ENCODE results near the gene BRF1.

Gene BRF1

DNA sequence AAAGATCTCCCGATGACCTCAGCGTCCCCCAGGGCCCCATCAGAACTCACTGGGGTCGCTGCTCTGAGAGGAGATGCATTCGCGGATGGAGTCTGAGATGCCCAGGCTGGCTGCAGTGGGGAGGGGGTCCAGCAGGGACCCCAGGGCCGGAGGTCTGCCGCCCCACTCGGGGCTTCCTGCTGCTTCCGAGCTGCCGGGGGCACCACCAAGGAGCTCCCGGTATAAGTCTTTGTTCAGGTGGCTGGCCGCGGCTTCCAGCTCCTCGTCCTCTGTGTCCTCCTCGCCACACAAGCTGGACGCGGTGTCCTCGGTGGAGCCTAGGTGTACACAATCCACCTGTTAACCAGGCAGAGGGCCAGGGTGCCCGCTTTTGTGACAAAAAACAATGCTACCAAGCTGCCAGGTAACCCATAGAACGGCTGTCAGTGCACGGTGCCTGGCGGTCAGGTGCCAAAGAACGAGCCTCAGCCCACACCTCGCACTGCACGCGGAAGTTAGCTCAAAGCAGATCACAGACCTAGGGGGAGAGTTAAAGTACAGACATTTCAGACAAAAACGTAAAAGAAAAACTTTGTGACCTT is 79.1 kb downstream of the BRF1 start:
- Histone ChIP-seq H3K36me3 (ENCODE audit: control insufficient read depth in 5 of 5, insufficient read depth in 5 of 5, low read length in 5 of 5) (peaks cover 0 to 77% (median 65%) of the 10 kb centered on the region in 5 donors), H3K27me3 (ENCODE audit: control insufficient read depth in 5 of 5, insufficient read depth in 4 of 5, low read length in 5 of 5) (no peaks in the 10 kb centered on the region), H3K27ac (ENCODE audit: low read depth, low read length) (peak overlapping the region; percentile 46), H3K9me3 (ENCODE audit: control insufficient read depth in 5 of 5, low read length in 5 of 5) (no peaks in the 10 kb centered on the region), H3K4me1 (ENCODE audit: control insufficient read depth in 5 of 5, insufficient read depth in 5 of 5, low read length in 5 of 5) (peaks cover 1 to 48% (median 28%) of the 10 kb centered on the region in 5 donors), H3K4me3 (ENCODE audit: low read depth in 1 of 5, low read length in 5 of 5) (no peak overlapping the region), H3K9ac (ENCODE audit: low read length in 5 of 5) (no peak overlapping the region)

DNA sequence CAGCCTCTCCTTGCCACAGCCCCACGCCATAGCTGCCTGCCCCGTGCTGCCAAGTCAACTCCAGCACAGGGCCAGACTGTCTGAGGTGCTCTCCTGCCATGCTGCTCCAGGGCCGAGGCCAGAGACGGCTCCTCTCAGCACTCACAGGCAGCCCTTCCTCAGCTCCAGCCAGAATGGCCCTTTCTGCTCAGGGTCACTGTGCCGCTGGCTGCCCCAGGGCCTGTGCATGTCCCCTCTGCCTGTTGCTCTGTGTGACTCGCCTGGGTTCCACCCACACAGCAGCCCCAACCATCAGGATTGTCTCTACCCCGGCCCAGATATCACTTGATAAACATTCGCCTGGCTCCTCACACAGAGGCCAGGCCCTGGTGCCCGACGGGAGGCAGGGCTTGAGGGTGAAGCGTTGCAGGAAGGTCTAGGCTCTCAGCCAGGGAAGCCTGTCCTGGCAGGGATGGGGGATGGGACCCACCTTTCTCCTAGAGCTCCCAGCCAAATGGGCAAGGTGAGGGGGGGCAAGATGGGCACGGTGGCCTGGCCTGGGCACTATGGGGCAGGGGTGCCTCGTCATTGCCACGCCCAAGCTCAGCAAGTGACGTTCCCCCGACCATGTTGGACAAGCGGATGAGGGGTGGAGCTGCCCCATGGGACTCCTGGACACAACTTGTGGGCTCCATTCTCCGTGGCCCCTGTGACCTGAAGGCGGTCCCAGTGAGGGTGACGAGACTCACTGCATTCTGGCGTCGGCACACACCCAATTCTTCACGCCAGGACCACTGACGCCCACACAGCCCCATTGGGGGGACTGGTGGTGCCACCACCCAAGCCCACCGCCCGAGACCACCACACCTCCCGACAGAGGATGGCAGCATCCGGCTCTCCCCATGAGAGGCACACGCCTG is 79.9 kb downstream of the BRF1 start:
- Histone ChIP-seq H3K4me3 (ENCODE audit: low read depth in 1 of 5, low read length in 5 of 5) (no peak overlapping the region), H3K27ac (ENCODE audit: low read depth, low read length) (peak overlapping the region; percentile 46), H3K36me3 (ENCODE audit: control insufficient read depth in 5 of 5, insufficient read depth in 5 of 5, low read length in 5 of 5) (peaks cover 0 to 77% (median 60%) of the 10 kb centered on the region in 5 donors)

DNA sequence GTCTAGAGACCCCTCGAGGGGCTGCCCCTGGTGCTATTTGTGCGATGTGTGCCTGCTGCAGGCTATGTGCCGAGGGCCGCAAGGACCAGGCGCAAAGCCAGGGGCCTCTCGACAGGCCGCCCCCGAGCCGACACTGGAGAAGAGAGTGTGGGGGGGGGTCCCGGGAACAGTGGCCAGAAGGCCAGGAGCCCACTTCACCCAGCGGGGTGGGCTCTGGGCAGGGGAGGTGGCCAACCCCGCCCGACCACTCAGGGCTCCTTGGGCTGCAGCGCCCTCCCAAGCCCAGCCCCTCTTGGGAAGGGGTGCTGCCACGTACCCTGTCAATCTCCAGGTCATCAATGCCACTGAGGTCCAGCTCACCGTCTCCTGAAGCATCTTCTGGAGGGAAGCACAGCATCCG is 81.0 kb downstream of the BRF1 start:
- Histone ChIP-seq H3K27me3 (ENCODE audit: control insufficient read depth in 5 of 5, insufficient read depth in 4 of 5, low read length in 5 of 5) (no peaks in the 10 kb centered on the region), H3K9me3 (ENCODE audit: control insufficient read depth in 5 of 5, low read length in 5 of 5) (no peaks in the 10 kb centered on the region), H3K36me3 (ENCODE audit: control insufficient read depth in 5 of 5, insufficient read depth in 5 of 5, low read length in 5 of 5) (peaks cover 0 to 73% (median 56%) of the 10 kb centered on the region in 5 donors), H3K4me1 (ENCODE audit: control insufficient read depth in 5 of 5, insufficient read depth in 5 of 5, low read length in 5 of 5) (peaks cover 1 to 54% (median 33%) of the 10 kb centered on the region in 5 donors), H3K9ac (ENCODE audit: low read length in 5 of 5) (no peak overlapping the region), H3K27ac (ENCODE audit: low read depth, low read length) (no peak overlapping the region), H3K4me3 (ENCODE audit: low read depth in 1 of 5, low read length in 5 of 5) (no peak overlapping the region)

More for the DNA sequence above, 79.9 kb downstream of the BRF1 start:
- H3K9me3 ChIP-seq (ENCODE audit: control insufficient read depth in 5 of 5, low read length in 5 of 5) = no peaks in the 10 kb centered on the region
- no peaks in the 10 kb centered on the region for H3K27me3 ChIP-seq (ENCODE audit: control insufficient read depth in 5 of 5, insufficient read depth in 4 of 5, low read length in 5 of 5)
- peak overlapping the region in 2 of 5 donors; percentile 10 to 42 for H3K9ac ChIP-seq (ENCODE audit: low read length in 5 of 5)
- peaks cover 1 to 56% (median 36%) of the 10 kb centered on the region in 5 donors for H3K4me1 ChIP-seq (ENCODE audit: control insufficient read depth in 5 of 5, insufficient read depth in 5 of 5, low read length in 5 of 5)

DNA sequence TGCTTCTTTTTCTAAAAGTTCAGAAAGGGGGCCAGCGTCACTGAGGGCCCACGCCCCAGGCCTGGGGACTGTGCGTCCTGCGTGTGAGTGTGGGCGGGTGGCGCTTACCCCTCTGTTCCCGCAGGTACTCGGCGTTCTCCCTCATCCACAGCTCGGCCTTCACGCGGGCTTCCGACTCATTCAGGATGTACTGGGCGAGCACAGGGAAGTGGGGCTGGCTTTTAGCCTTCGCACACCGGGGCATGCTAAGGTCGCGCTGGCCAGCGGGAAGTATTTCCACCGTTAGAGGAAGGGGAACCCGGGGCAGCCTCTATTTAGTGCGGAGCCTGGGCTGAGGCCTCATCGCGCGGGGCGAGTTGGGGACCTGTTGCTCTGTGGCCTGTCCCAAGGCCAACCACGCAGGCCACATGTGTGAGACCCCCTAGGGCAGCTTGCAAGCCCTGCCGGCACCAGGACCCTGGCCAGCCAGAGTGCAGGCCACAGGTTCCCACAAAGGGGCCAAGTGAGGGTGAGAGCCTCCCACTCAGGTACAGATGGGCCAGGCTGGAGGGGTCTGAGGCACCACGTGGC is 81.7 kb downstream of the BRF1 start:
- Histone ChIP-seq H3K9ac (ENCODE audit: low read length in 5 of 5) (no peak overlapping the region), H3K27me3 (ENCODE audit: control insufficient read depth in 5 of 5, insufficient read depth in 4 of 5, low read length in 5 of 5) (no peaks in the 10 kb centered on the region), H3K27ac (ENCODE audit: low read depth, low read length) (no peak overlapping the region), H3K9me3 (ENCODE audit: control insufficient read depth in 5 of 5, low read length in 5 of 5) (no peaks in the 10 kb centered on the region), H3K4me1 (ENCODE audit: control insufficient read depth in 5 of 5, insufficient read depth in 5 of 5, low read length in 5 of 5) (peaks cover 1 to 50% (median 27%) of the 10 kb centered on the region in 5 donors), H3K4me3 (ENCODE audit: low read depth in 1 of 5, low read length in 5 of 5) (no peak overlapping the region), H3K36me3 (ENCODE audit: control insufficient read depth in 5 of 5, insufficient read depth in 5 of 5, low read length in 5 of 5) (peaks cover 0 to 74% (median 56%) of the 10 kb centered on the region in 5 donors)

DNA sequence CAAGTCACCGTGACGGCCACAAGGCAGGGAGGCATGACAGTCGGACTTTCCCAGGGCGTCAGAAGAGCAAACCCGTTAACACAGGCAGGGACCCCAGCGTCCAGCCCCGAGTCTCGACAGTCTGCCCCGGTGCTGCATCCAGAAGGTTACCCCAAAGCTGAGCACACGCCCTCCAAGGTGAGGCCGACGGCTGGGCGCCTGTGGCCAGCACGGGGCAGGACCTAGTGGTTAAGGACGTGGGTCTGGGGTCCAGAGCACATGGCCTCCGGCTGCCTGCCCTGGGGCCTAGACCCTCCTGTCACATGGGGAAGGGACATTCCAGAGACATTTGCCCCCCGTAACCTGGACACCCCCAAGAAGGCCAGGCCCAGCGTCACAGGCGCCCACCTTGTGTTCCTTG is 82.2 kb downstream of the BRF1 start:
- H3K27ac ChIP-seq (ENCODE audit: low read depth, low read length) = no peak overlapping the region
- H3K36me3 ChIP-seq (ENCODE audit: control insufficient read depth in 5 of 5, insufficient read depth in 5 of 5, low read length in 5 of 5) = peaks cover 0 to 74% (median 60%) of the 10 kb centered on the region in 5 donors
- H3K27me3 ChIP-seq (ENCODE audit: control insufficient read depth in 5 of 5, insufficient read depth in 4 of 5, low read length in 5 of 5) = no peaks in the 10 kb centered on the region
- H3K9ac ChIP-seq (ENCODE audit: low read length in 5 of 5) = no peak overlapping the region
- H3K4me3 ChIP-seq (ENCODE audit: low read depth in 1 of 5, low read length in 5 of 5) = no peak overlapping the region
- H3K4me1 ChIP-seq (ENCODE audit: control insufficient read depth in 5 of 5, insufficient read depth in 5 of 5, low read length in 5 of 5) = peaks cover 1 to 52% (median 29%) of the 10 kb centered on the region in 5 donors
- no peaks in the 10 kb centered on the region for H3K9me3 ChIP-seq (ENCODE audit: control insufficient read depth in 5 of 5, low read length in 5 of 5)

DNA sequence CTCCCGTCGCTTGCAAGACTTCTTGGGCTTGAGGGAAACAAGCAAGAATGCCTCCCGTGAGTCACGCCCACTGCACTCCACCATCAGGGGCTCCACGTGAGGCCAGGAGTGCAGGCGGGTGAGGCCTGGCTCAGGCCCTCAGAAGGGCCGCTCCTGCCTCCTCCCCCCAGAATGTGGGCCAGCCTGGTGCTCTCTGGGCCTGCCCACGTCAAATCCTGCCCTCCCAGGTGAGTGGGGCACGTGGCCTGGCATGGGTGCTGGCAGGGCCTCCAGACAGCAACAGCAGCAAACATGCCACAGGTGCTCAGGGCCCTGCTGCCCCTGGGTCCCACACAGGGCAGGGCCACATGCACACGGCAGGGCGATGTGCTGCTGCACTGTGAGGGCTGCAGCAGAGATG is 83.0 kb downstream of the BRF1 start:
- no peak overlapping the region for H3K9ac ChIP-seq (ENCODE audit: low read length in 5 of 5)
- H3K27ac ChIP-seq (ENCODE audit: low read depth, low read length) = no peak overlapping the region
- H3K4me3 ChIP-seq (ENCODE audit: low read depth in 1 of 5, low read length in 5 of 5) = no peak overlapping the region
- H3K27me3 ChIP-seq (ENCODE audit: control insufficient read depth in 5 of 5, insufficient read depth in 4 of 5, low read length in 5 of 5) = no peaks in the 10 kb centered on the region
- H3K36me3 ChIP-seq (ENCODE audit: control insufficient read depth in 5 of 5, insufficient read depth in 5 of 5, low read length in 5 of 5) = peaks cover 0 to 75% (median 59%) of the 10 kb centered on the region in 5 donors
- peaks cover 1 to 61% (median 34%) of the 10 kb centered on the region in 5 donors for H3K4me1 ChIP-seq (ENCODE audit: control insufficient read depth in 5 of 5, insufficient read depth in 5 of 5, low read length in 5 of 5)
- no peaks in the 10 kb centered on the region for H3K9me3 ChIP-seq (ENCODE audit: control insufficient read depth in 5 of 5, low read length in 5 of 5)

DNA sequence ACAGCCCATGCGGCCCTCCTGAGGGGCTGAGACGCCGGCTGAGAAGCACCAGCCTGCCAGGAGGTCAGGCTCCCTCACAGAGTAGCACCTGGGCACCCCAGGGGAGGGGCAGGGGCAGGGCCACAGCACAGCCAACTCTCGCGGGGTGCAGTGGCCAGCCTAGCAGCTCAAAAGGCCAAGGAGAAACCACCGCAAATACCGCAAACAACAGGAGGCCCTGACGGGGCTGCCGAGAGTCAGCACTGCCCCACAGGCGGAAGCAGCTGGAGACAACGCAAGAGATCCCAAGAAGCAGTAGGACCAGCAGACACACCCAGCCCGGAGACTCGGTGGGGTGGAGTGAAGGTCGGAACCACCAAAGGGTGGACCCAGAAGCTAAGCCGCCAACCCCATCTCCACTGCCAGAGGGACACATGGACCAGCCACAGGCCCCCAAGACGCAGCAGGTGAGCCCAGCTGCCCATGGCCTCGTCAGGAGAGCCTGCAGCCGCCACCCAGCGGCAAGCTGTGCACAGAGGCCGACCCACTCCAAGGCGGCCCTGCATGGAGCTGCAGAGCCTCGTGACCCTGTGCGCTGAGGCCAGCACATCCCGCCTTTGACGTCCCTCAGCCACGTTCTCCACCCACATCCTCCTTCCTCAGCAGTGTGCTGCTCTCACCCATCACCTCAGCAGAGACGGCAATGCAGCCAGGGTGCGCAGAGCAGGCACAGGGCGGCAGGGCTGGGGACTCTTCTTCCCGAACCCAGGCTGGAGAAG is 84.1 kb downstream of the BRF1 start:
- H3K27me3 ChIP-seq (ENCODE audit: control insufficient read depth in 5 of 5, insufficient read depth in 4 of 5, low read length in 5 of 5) = no peaks in the 10 kb centered on the region
- H3K9me3 ChIP-seq (ENCODE audit: control insufficient read depth in 5 of 5, low read length in 5 of 5) = no peaks in the 10 kb centered on the region
- H3K9ac ChIP-seq (ENCODE audit: low read length in 5 of 5) = no peak overlapping the region
- no peak overlapping the region for H3K27ac ChIP-seq (ENCODE audit: low read depth, low read length)
- H3K36me3 ChIP-seq (ENCODE audit: control insufficient read depth in 5 of 5, insufficient read depth in 5 of 5, low read length in 5 of 5) = peaks cover 0 to 84% (median 62%) of the 10 kb centered on the region in 5 donors
- H3K4me1 ChIP-seq (ENCODE audit: control insufficient read depth in 5 of 5, insufficient read depth in 5 of 5, low read length in 5 of 5) = peaks cover 1 to 72% (median 38%) of the 10 kb centered on the region in 5 donors
- no peak overlapping the region for H3K4me3 ChIP-seq (ENCODE audit: low read depth in 1 of 5, low read length in 5 of 5)

DNA sequence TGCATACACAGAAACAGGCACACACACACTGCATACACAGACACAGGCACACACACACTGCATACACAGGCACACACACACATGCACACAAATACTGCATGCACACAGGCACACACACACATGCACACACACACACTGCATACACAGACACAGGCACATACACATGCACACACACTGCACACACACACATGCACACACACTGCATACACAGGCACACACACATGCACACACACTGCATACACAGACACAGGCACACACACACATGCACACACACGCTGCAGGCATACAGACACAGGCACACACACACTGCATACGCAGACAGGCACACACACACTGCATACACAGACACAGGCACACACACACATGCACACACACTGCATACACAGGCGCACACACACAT is 85.2 kb downstream of the BRF1 start:
- Histone ChIP-seq H3K4me1 (ENCODE audit: control insufficient read depth in 5 of 5, insufficient read depth in 5 of 5, low read length in 5 of 5) (peaks cover 1 to 64% (median 30%) of the 10 kb centered on the region in 5 donors), H3K27ac (ENCODE audit: low read depth, low read length) (no peak overlapping the region), H3K9me3 (ENCODE audit: control insufficient read depth in 5 of 5, low read length in 5 of 5) (no peaks in the 10 kb centered on the region), H3K4me3 (ENCODE audit: low read depth in 1 of 5, low read length in 5 of 5) (peak overlapping the region in 1 of 5 donors; percentile 5), H3K9ac (ENCODE audit: low read length in 5 of 5) (no peak overlapping the region), H3K27me3 (ENCODE audit: control insufficient read depth in 5 of 5, insufficient read depth in 4 of 5, low read length in 5 of 5) (no peaks in the 10 kb centered on the region), H3K36me3 (ENCODE audit: control insufficient read depth in 5 of 5, insufficient read depth in 5 of 5, low read length in 5 of 5) (peaks cover 0 to 84% (median 59%) of the 10 kb centered on the region in 5 donors)

DNA sequence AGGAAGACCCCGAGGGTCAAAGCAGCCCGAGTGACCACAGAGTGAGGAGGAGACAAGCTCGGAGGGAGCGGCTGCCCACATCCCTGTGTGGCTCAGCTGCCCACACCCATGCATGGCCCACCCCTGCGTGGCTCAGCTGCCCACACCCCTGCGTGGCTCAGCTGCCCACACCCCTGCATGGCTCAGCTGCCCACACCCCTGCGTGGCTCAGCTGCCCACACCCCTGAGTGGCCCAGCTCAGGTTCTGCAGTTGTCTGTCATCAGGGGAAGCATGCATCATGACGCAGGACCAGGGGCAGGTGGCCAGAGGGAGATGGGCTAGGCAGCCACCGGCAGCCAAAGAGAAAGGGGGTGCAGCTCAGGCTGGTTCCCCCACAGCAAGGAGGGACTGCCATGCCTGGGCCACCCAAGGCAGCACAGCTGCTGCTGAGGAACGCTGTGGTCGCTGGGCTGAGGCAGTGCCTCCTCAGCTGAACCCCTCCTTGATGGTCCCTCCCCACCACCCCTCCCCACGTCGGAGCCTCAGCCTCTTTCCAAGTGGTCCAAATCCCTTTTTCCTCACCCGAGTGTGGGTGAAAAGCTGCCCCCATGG is 86.4 kb downstream of the BRF1 start:
- H3K27me3 ChIP-seq (ENCODE audit: control insufficient read depth in 5 of 5, insufficient read depth in 4 of 5, low read length in 5 of 5) = no peaks in the 10 kb centered on the region
- no peaks in the 10 kb centered on the region for H3K9me3 ChIP-seq (ENCODE audit: control insufficient read depth in 5 of 5, low read length in 5 of 5)
- no peak overlapping the region for H3K9ac ChIP-seq (ENCODE audit: low read length in 5 of 5)
- no peak overlapping the region for H3K4me3 ChIP-seq (ENCODE audit: low read depth in 1 of 5, low read length in 5 of 5)
- peaks cover 0 to 82% (median 61%) of the 10 kb centered on the region in 5 donors for H3K36me3 ChIP-seq (ENCODE audit: control insufficient read depth in 5 of 5, insufficient read depth in 5 of 5, low read length in 5 of 5)
- H3K27ac ChIP-seq (ENCODE audit: low read depth, low read length) = no peak overlapping the region
- peaks cover 1 to 55% (median 26%) of the 10 kb centered on the region in 5 donors for H3K4me1 ChIP-seq (ENCODE audit: control insufficient read depth in 5 of 5, insufficient read depth in 5 of 5, low read length in 5 of 5)

All from subcutaneous abdominal adipose tissue (tissue), 5 donors.